Astrocyte (in vitro differentiated cells and primary cell): Measurements from ENCODE around the gene KDM4B. TPM values are rescaled to one million over a fixed set of nuclear protein-coding genes. Genes with fewer than 3 reads are reported as not detected.

Experiments
- DNase-seq: peaks from one replicate; pipeline ENCODE4 v3.0.0-alpha.2; 2010; ENCODE audit warnings: low read depth
- FAIRE-seq: peaks from 2 replicates; lab custom pipeline; 2011; peaks lifted over from hg19 to GRCh38; lab: Jason Lieb, UNC
- H2AFZ ChIP-seq: 2 replicates; pipeline ENCODE4 v1.6.0; 2012; ENCODE audit warnings: low read depth, low read length, inconsistent platforms
- H3K27ac ChIP-seq: 2 replicates; pipeline ENCODE4 v1.5.1; 2011; ENCODE audit warnings: low read depth, low read length, inconsistent platforms
- H3K27me3 ChIP-seq: 2 replicates; pipeline ENCODE4 v1.6.0; 2011; ENCODE audit warnings: low read length, inconsistent platforms; ENCODE audit not compliant: insufficient read depth
- H3K36me3 ChIP-seq: 2 replicates; pipeline ENCODE4 v1.5.1; 2011; ENCODE audit warnings: low read length, inconsistent platforms; ENCODE audit not compliant: insufficient read depth
- H3K4me1 ChIP-seq: 2 replicates; pipeline ENCODE4 v1.5.1; 2011; ENCODE audit warnings: low read length, inconsistent platforms; ENCODE audit not compliant: insufficient read depth
- H3K4me2 ChIP-seq: 2 replicates; pipeline ENCODE4 v1.6.0; 2012; ENCODE audit warnings: low read length, inconsistent platforms
- H3K4me3 ChIP-seq: 2 replicates; pipeline ENCODE4 v1.5.1; 2011; ENCODE audit warnings: low read depth, mild to moderate bottlenecking, low read length, inconsistent platforms; ENCODE audit not compliant: insufficient read depth
- H3K79me2 ChIP-seq: 2 replicates; pipeline ENCODE4 v1.6.0; 2012; ENCODE audit warnings: mild to moderate bottlenecking, low read length, inconsistent platforms; ENCODE audit not compliant: insufficient read depth
- H3K9ac ChIP-seq: 2 replicates; pipeline ENCODE4 v1.6.0; 2012; ENCODE audit warnings: mild to moderate bottlenecking, low read length, inconsistent platforms
- H3K9me3 ChIP-seq: 2 replicates; pipeline ENCODE4 v1.5.1; 2012; ENCODE audit warnings: low read depth, mild to moderate bottlenecking, low read length, inconsistent platforms; ENCODE audit not compliant: insufficient read depth
- H4K20me1 ChIP-seq: 2 replicates; pipeline ENCODE4 v1.6.0; 2012; ENCODE audit warnings: low read length, inconsistent platforms; ENCODE audit not compliant: insufficient read depth
- H3K27ac Mint-ChIP-seq: one replicate; pipeline ENCODE4 v1.8.0; 2021; ENCODE audit warnings: mild to moderate bottlenecking, mixed read lengths; ENCODE audit not compliant: unreplicated experiment
- H3K27me3 Mint-ChIP-seq: one replicate; pipeline ENCODE4 v1.8.0; 2021; ENCODE audit warnings: low read depth, mixed read lengths; ENCODE audit not compliant: unreplicated experiment
- H3K36me3 Mint-ChIP-seq: one replicate; pipeline ENCODE4 v1.8.0; 2021; ENCODE audit warnings: low read depth, mixed read lengths; ENCODE audit not compliant: unreplicated experiment
- H3K4me1 Mint-ChIP-seq: one replicate; pipeline ENCODE4 v1.8.0; 2021; ENCODE audit warnings: low read depth, mixed read lengths; ENCODE audit not compliant: unreplicated experiment
- H3K4me3 Mint-ChIP-seq: one replicate; pipeline ENCODE4 v1.8.0; 2021; ENCODE audit warnings: mild to moderate bottlenecking, moderate library complexity, mixed read lengths; ENCODE audit not compliant: unreplicated experiment
- H3K9me3 Mint-ChIP-seq: one replicate; pipeline ENCODE4 v1.8.0; 2021; ENCODE audit warnings: mild to moderate bottlenecking, mixed read lengths; ENCODE audit not compliant: unreplicated experiment
- EZH2 ChIP-seq: IDR thresholded peaks from 2 replicates; pipeline ENCODE4 v1.6.1; 2012; ENCODE audit warnings: mild to moderate bottlenecking, low read length, inconsistent platforms; ENCODE audit not compliant: insufficient read depth
- total RNA-seq: library from RNA; stranded (reverse); gene quantifications from 2 replicates; pipeline ENCODE4 v1.2.1, GENCODE V29; 2021
- TF ChIP-seq, protein P1 (sequence below): IDR thresholded peaks from 2 replicates; pipeline ENCODE4 v1.5.1; 2011; ENCODE audit warnings: low read depth, mild to moderate bottlenecking, inconsistent platforms, low read length, moderate library complexity; ENCODE audit not compliant: insufficient read depth

Gene KDM4B
- total RNA-seq, 1 donor from 2014 or later: 55.2 TPM

DNA sequence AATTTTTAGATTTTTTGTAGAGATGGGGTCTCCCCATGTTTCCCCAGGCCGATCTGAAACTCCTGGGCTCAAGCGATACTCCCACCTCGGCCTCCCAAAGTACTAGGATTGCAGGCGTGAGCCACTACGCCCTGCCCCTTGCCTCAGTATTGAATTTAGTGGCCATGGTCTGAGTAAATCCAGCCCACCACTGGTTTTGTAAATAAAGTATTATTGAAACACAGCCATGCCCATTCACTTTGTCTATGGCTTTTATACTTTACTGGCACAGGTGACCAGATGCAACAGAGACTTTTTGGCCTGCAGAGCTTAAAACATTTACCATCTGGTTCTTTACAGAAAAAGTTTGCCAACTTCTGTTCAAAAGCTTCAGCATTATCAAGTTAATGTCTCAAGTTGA, 227.9 kb downstream of the KDM4B start:
- Histone ChIP-seq H4K20me1 (no peaks in the 10 kb centered on the region), H3K9ac (no peak overlapping the region), H3K4me2 (no peak overlapping the region), H3K9me3 (peaks cover 5% of the 10 kb centered on the region), H3K27me3 (no peaks in the 10 kb centered on the region), H3K4me3 (no peak overlapping the region), H3K36me3 (no peaks in the 10 kb centered on the region), H3K4me1 (no peaks in the 10 kb centered on the region), H3K27ac (no peak overlapping the region), H3K79me2 (no peaks in the 10 kb centered on the region), H2AFZ (no peak overlapping the region)
- Mint-ChIP-seq H3K36me3 (peaks cover 9% of the 10 kb centered on the region), H3K4me1 (peaks cover 9% of the 10 kb centered on the region), H3K9me3 (peaks cover 12% of the 10 kb centered on the region), H3K4me3 (no peak overlapping the region), H3K27ac (no peak overlapping the region), H3K27me3 (no peaks in the 10 kb centered on the region)
- DNase-seq (no peak), FAIRE-seq (no peak)
- TF ChIP-seq, protein P1, sequence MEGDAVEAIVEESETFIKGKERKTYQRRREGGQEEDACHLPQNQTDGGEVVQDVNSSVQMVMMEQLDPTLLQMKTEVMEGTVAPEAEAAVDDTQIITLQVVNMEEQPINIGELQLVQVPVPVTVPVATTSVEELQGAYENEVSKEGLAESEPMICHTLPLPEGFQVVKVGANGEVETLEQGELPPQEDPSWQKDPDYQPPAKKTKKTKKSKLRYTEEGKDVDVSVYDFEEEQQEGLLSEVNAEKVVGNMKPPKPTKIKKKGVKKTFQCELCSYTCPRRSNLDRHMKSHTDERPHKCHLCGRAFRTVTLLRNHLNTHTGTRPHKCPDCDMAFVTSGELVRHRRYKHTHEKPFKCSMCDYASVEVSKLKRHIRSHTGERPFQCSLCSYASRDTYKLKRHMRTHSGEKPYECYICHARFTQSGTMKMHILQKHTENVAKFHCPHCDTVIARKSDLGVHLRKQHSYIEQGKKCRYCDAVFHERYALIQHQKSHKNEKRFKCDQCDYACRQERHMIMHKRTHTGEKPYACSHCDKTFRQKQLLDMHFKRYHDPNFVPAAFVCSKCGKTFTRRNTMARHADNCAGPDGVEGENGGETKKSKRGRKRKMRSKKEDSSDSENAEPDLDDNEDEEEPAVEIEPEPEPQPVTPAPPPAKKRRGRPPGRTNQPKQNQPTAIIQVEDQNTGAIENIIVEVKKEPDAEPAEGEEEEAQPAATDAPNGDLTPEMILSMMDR: no peak
- TF ChIP-seq EZH2: no peak

GRCh38 chr19:5200844-5201243, 231.9 kb downstream of the KDM4B start:
- FAIRE-seq (no peak), DNase-seq (no peak)
- H3K79me2 ChIP-seq: no peaks in the 10 kb centered on the region
- Mint-ChIP-seq H3K9me3 (peaks cover 28% of the 10 kb centered on the region), H3K27ac (no peak overlapping the region), H3K4me1 (no peaks in the 10 kb centered on the region), H3K4me3 (no peak overlapping the region), H3K36me3 (peaks cover 18% of the 10 kb centered on the region), H3K27me3 (no peaks in the 10 kb centered on the region)
- no peak overlapping the region for H3K9ac ChIP-seq
- no peak overlapping the region for H3K4me2 ChIP-seq
- H4K20me1 ChIP-seq: no peaks in the 10 kb centered on the region
- no peaks in the 10 kb centered on the region for H3K36me3 ChIP-seq
- H2AFZ ChIP-seq: no peak overlapping the region
- peaks cover 5% of the 10 kb centered on the region for H3K9me3 ChIP-seq
- no peak overlapping the region for H3K4me3 ChIP-seq
- no peak overlapping the region for H3K27ac ChIP-seq
- no peaks in the 10 kb centered on the region for H3K27me3 ChIP-seq
- no peak for TF ChIP-seq EZH2
- TF ChIP-seq, protein P1: no peak
- no peaks in the 10 kb centered on the region for H3K4me1 ChIP-seq

DNA sequence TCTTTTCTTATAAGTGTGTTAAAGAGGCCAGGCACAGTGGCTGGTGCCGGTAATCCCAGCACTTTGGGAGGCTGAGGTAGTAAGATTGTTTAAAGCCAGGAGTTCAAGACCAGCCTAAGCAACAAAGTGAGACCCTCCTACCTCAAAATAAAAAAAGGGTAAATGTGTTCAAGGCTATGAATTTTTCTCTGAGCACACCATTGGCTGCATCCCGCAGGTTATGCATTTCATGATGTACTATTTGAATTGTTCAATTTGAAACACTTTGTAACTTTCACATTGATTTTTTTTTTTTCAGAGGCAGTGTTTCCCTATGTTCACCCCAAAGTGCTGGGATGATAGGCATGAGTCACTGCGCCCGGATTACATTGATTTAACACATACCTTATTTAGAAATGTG, 233.6 kb downstream of the KDM4B start:
- no peaks in the 10 kb centered on the region for H3K4me1 ChIP-seq
- H3K36me3 Mint-ChIP-seq: peaks cover 18% of the 10 kb centered on the region
- no peak overlapping the region for H3K4me3 Mint-ChIP-seq

More for the DNA sequence above, 233.6 kb downstream of the KDM4B start:
- FAIRE-seq (no peak), DNase-seq (no peak)
- Histone ChIP-seq H3K27ac (no peak overlapping the region), H2AFZ (no peak overlapping the region), H3K9ac (no peak overlapping the region), H3K4me2 (no peak overlapping the region), H3K27me3 (no peaks in the 10 kb centered on the region), H4K20me1 (no peaks in the 10 kb centered on the region), H3K79me2 (no peaks in the 10 kb centered on the region), H3K9me3 (peaks cover 5% of the 10 kb centered on the region), H3K36me3 (no peaks in the 10 kb centered on the region), H3K4me3 (no peak overlapping the region)
- no peak for TF ChIP-seq EZH2
- TF ChIP-seq, protein P1: no peak
- Mint-ChIP-seq H3K4me1 (no peaks in the 10 kb centered on the region), H3K27ac (no peak overlapping the region), H3K9me3 (peaks cover 28% of the 10 kb centered on the region), H3K27me3 (no peaks in the 10 kb centered on the region)
